Muscle of leg (tissue), 11 donors: ENCODE data around the gene RINT1. TPM values are rescaled to one million over a fixed set of nuclear protein-coding genes. Genes with fewer than 3 reads are reported as not detected.
A peak's percentile ranks its signal among the peaks of the same experiment; 100 is the strongest.
"Not testable (repeated sequence)": the region's sequence is repeated elsewhere in the genome, so short reads cannot be mapped to it uniquely, and the experiment has no call there.

Source experiments
- DNase-seq: peaks from one replicate; pipeline ENCODE4 v3.0.0; 2013
- H3K27ac ChIP-seq: one replicate; pipeline ENCODE4 v1.5.1; 2013; ENCODE audit warnings: mild to moderate bottlenecking, low read length, control low read depth
- H3K27me3 ChIP-seq: one replicate; pipeline ENCODE4 v1.6.1; 2013; ENCODE audit warnings: low read length; ENCODE audit not compliant: control insufficient read depth, insufficient read depth
- H3K36me3 ChIP-seq: one replicate; pipeline ENCODE4 v1.6.1; 2013; ENCODE audit warnings: low read length; ENCODE audit not compliant: control insufficient read depth, insufficient read depth
- H3K4me1 ChIP-seq: one replicate; pipeline ENCODE4 v1.6.1; 2013; ENCODE audit warnings: low read length; ENCODE audit not compliant: control insufficient read depth, insufficient read depth
- H3K4me3 ChIP-seq: one replicate; pipeline ENCODE4 v1.5.1; 2013; ENCODE audit warnings: low read length, control low read depth
- H3K9me3 ChIP-seq: replicated peaks from 2 replicates; pipeline ENCODE4 v1.6.1; 2013; ENCODE audit warnings: low read depth, low read length; ENCODE audit not compliant: control insufficient read depth
- WGBS: methylation state at CpG from one replicate; pipeline ENCODE4 v1.1.5; 2013; ENCODE audit warnings: missing lambda C conversion rate; ENCODE audit not compliant: insufficient coverage; 5-methylcytosine and 5-hydroxymethylcytosine counted together
- polyA plus RNA-seq, 8 donors: library from polyadenylated mRNA; unstranded; fragments of 120-200 nt; gene quantifications; one replicate each; pipeline versions ENCODE4 v1.2.1 to v1.2.3, GENCODE V29; 2013; ENCODE audit warnings: inconsistent platforms in 1 of 8, low replicate concordance in 1 of 8; ENCODE audit not compliant: insufficient read length in 8 of 8, insufficient read depth in 1 of 8
- total RNA-seq: library from RNA; stranded (reverse); fragments of 120-200 nt; gene quantifications from one replicate; pipeline ENCODE4 v1.2.4, GENCODE V29; 2013

The RINT1 gene
- total and polyA plus RNA-seq, 9 donors: 11.0 to 23.5 (median 16.7) TPM

GRCh38 chr7:105594034-105594433 is 62.0 kb downstream of the RINT1 start:
- H3K27ac ChIP-seq: no peak overlapping the region
- no peaks in the 10 kb centered on the region for H3K9me3 ChIP-seq
- no peak overlapping the region for H3K4me3 ChIP-seq
- WGBS: no CpG with 5 or more reads among the region's 3 CpGs
- no peaks in the 10 kb centered on the region for H3K36me3 ChIP-seq
- no peaks in the 10 kb centered on the region for H3K27me3 ChIP-seq
- no peaks in the 10 kb centered on the region for H3K4me1 ChIP-seq
- peak; percentile 39 for DNase-seq

GRCh38 chr7:105596866-105597265 is 64.9 kb downstream of the RINT1 start:
- Histone ChIP-seq H3K4me1 (no peaks in the 10 kb centered on the region), H3K27me3 (peaks cover 2% of the 10 kb centered on the region), H3K27ac (no peak overlapping the region), H3K4me3 (no peak overlapping the region), H3K9me3 (no peaks in the 10 kb centered on the region), H3K36me3 (no peaks in the 10 kb centered on the region)
- no peak for DNase-seq
- 63% methylated on average over 4 of the region's 4 CpGs for WGBS

GRCh38 chr7:105599080-105599479 is 67.1 kb downstream of the RINT1 start:
- H3K27me3 ChIP-seq, H3K36me3 ChIP-seq, H3K4me3 ChIP-seq, DNase-seq, H3K4me1 ChIP-seq, H3K9me3 ChIP-seq, H3K27ac ChIP-seq: not testable (repeated sequence)
- WGBS: 77% methylated on average over 5 of the region's 8 CpGs

GRCh38 chr7:105599551-105599950 is 67.5 kb downstream of the RINT1 start:
- no peak for DNase-seq
- no peak overlapping the region for H3K4me3 ChIP-seq
- 68% methylated on average over 2 of the region's 3 CpGs for WGBS
- no peak overlapping the region for H3K27ac ChIP-seq
- H3K4me1 ChIP-seq: no peaks in the 10 kb centered on the region
- peaks cover 2% of the 10 kb centered on the region for H3K27me3 ChIP-seq
- H3K9me3 ChIP-seq: no peaks in the 10 kb centered on the region
- H3K36me3 ChIP-seq: no peaks in the 10 kb centered on the region

- H3K9me3 ChIP-seq: no peaks in the 10 kb centered on the region
- H3K27ac ChIP-seq: no peak overlapping the region
- 83% methylated on average over 2 of the region's 14 CpGs for WGBS
- peaks cover 2% of the 10 kb centered on the region for H3K27me3 ChIP-seq
- no peak overlapping the region for H3K4me3 ChIP-seq
- no peak for DNase-seq
- no peaks in the 10 kb centered on the region for H3K36me3 ChIP-seq
- no peaks in the 10 kb centered on the region for H3K4me1 ChIP-seq
Observed at GRCh38 chr7:105600720-105601550, 68.9 kb downstream of the RINT1 start.

GRCh38 chr7:105602325-105603305 is 70.6 kb downstream of the RINT1 start:
- H3K27me3 ChIP-seq: peaks cover 2% of the 10 kb centered on the region
- no peak overlapping the region for H3K27ac ChIP-seq
- H3K9me3 ChIP-seq: no peaks in the 10 kb centered on the region
- peak; percentile 15 for DNase-seq
- 78% methylated on average over 5 of the region's 19 CpGs for WGBS
- H3K4me3 ChIP-seq: no peak overlapping the region
- peaks cover 5% of the 10 kb centered on the region for H3K36me3 ChIP-seq
- no peaks in the 10 kb centered on the region for H3K4me1 ChIP-seq

- H3K9me3 ChIP-seq: no peaks in the 10 kb centered on the region
- no peak overlapping the region for H3K27ac ChIP-seq
- WGBS: 80% methylated on average over 5 of the region's 8 CpGs
- no peak overlapping the region for H3K4me3 ChIP-seq
- H3K27me3 ChIP-seq: no peaks in the 10 kb centered on the region
- peaks cover 37% of the 10 kb centered on the region for H3K36me3 ChIP-seq
- no peaks in the 10 kb centered on the region for H3K4me1 ChIP-seq
- no peak for DNase-seq
Observed at GRCh38 chr7:105610165-105610930, 78.3 kb downstream of the RINT1 start.

- Histone ChIP-seq H3K9me3 (no peaks in the 10 kb centered on the region), H3K4me1 (no peaks in the 10 kb centered on the region), H3K4me3 (no peak overlapping the region), H3K36me3 (peaks cover 42% of the 10 kb centered on the region), H3K27ac (no peak overlapping the region), H3K27me3 (no peaks in the 10 kb centered on the region)
- 71% methylated on average over 10 of the region's 16 CpGs for WGBS
- DNase-seq: peak; percentile 37
Observed at GRCh38 chr7:105611856-105612775, 80.1 kb downstream of the RINT1 start.

GRCh38 chr7:105612806-105613205 is 80.8 kb downstream of the RINT1 start:
- H3K27ac ChIP-seq: no peak overlapping the region
- H3K36me3 ChIP-seq: peaks cover 46% of the 10 kb centered on the region
- no peak for DNase-seq
- no CpG with 5 or more reads among the region's 9 CpGs for WGBS
- no peaks in the 10 kb centered on the region for H3K27me3 ChIP-seq
- no peak overlapping the region for H3K4me3 ChIP-seq
- H3K4me1 ChIP-seq: no peaks in the 10 kb centered on the region
- H3K9me3 ChIP-seq: no peaks in the 10 kb centered on the region
